Activated B cell treated with CpG ODN at 0.5 μM for 24 hours (primary cell): Measurements from ENCODE around the gene ZIM2. TPM values are rescaled to one million over a fixed set of nuclear protein-coding genes. Genes with fewer than 3 reads are reported as not detected.

Experiments
- ATAC-seq: fragments of 200-7000 bp; cut with Tn5 transposase; one replicate; pipeline ENCODE4 v1.10.0; 2021; ENCODE audit warnings: low read depth, mild to moderate bottlenecking, moderate library complexity
- CTCF ChIA-PET: fragments of 350-600 bp; sonication (Branson Sonifier 250); formaldehyde crosslinking; loops from one replicate; lab custom pipeline; 2021; ENCODE audit warnings: antibody characterized with exemption; lab: Charles Lee
- POLR2A ChIA-PET: fragments of 350-600 bp; sonication (Branson Sonifier 250); formaldehyde crosslinking; loops from one replicate; lab custom pipeline; 2021; ENCODE audit warnings: antibody characterized with exemption; lab: Charles Lee
- DNase-seq: peaks from one replicate; pipeline ENCODE4 v3.0.0; 2022
- H3K27ac Mint-ChIP-seq: one replicate; pipeline ENCODE4 v1.8.0; 2020; ENCODE audit warnings: mixed read lengths
- H3K27me3 Mint-ChIP-seq: one replicate; pipeline ENCODE4 v1.8.0; 2021; ENCODE audit warnings: mixed read lengths
- H3K36me3 Mint-ChIP-seq: one replicate; pipeline ENCODE4 v1.8.0; 2021; ENCODE audit warnings: low read depth, mixed read lengths
- H3K4me1 Mint-ChIP-seq: one replicate; pipeline ENCODE4 v1.8.0; 2021; ENCODE audit warnings: mixed read lengths
- H3K4me3 Mint-ChIP-seq: one replicate; pipeline ENCODE4 v1.8.0; 2020; ENCODE audit warnings: mild to moderate bottlenecking, mixed read lengths
- H3K9me3 Mint-ChIP-seq: one replicate; pipeline ENCODE4 v1.8.0; 2020; ENCODE audit warnings: mixed read lengths
- CTCF ChIP-seq: fragments of 200-600 bp; IDR thresholded peaks from one replicate; pipeline ENCODE4 v1.8.0; 2022; ENCODE audit warnings: antibody characterized with exemption, mild to moderate bottlenecking
- intact Hi-C: fragments of 100-400 bp; cut with micrococcal nuclease; formaldehyde crosslinking; loops from one replicate; pipeline ENCODE4 v1.15.1; 2024
- total RNA-seq: library from RNA; stranded (reverse); gene quantifications from 2 replicates; pipeline ENCODE4 v1.2.3, GENCODE V29; 2022

ZIM2 gene
- total RNA-seq, 1 donor from 2014 or later = not detected

GRCh38 chr19:56751078-56751489, 89.4 kb downstream of the ZIM2 start:
- ChIA-PET CTCF (no interaction called here), POLR2A (no interaction called here)
- H3K27ac Mint-ChIP-seq = no peak overlapping the region
- H3K4me3 Mint-ChIP-seq = no peak overlapping the region
- H3K4me1 Mint-ChIP-seq = no peaks in the 10 kb centered on the region
- ATAC-seq (no peak), DNase-seq (no peak)
- no peak for TF ChIP-seq CTCF
- intact Hi-C loops = no loop called here
- peaks cover 17% of the 10 kb centered on the region for H3K9me3 Mint-ChIP-seq
- no peaks in the 10 kb centered on the region for H3K36me3 Mint-ChIP-seq
- H3K27me3 Mint-ChIP-seq = no peaks in the 10 kb centered on the region

- TF ChIP-seq CTCF = no peak
- POLR2A ChIA-PET = no interaction called here
- no peaks in the 10 kb centered on the region for H3K27me3 Mint-ChIP-seq
- no peak for ATAC-seq
- no peaks in the 10 kb centered on the region for H3K4me1 Mint-ChIP-seq
- CTCF ChIA-PET = no interaction called here
- no peaks in the 10 kb centered on the region for H3K36me3 Mint-ChIP-seq
- H3K4me3 Mint-ChIP-seq = no peak overlapping the region
- H3K9me3 Mint-ChIP-seq = peaks cover 18% of the 10 kb centered on the region
- no peak overlapping the region for H3K27ac Mint-ChIP-seq
- no peak for DNase-seq
- intact Hi-C loops = no loop called here
Observed at GRCh38 chr19:56750658-56751057, 89.9 kb downstream of the ZIM2 start.

GRCh38 chr19:56748378-56748777, 92.1 kb downstream of the ZIM2 start:
- Mint-ChIP-seq H3K4me1 (no peaks in the 10 kb centered on the region), H3K9me3 (peaks cover 24% of the 10 kb centered on the region), H3K36me3 (no peaks in the 10 kb centered on the region), H3K4me3 (no peak overlapping the region), H3K27me3 (no peaks in the 10 kb centered on the region), H3K27ac (no peak overlapping the region)
- ATAC-seq (no peak), DNase-seq (no peak)
- TF ChIP-seq CTCF = no peak
- ChIA-PET POLR2A (no interaction called here), CTCF (no interaction called here)
- intact Hi-C loops = no loop called here

- no peak overlapping the region for H3K4me3 Mint-ChIP-seq
- no peaks in the 10 kb centered on the region for H3K27me3 Mint-ChIP-seq
- intact Hi-C loops = no loop called here
- ATAC-seq (no peak), DNase-seq (no peak)
- H3K27ac Mint-ChIP-seq = no peak overlapping the region
- CTCF ChIA-PET = no interaction called here
- H3K4me1 Mint-ChIP-seq = no peaks in the 10 kb centered on the region
- POLR2A ChIA-PET = no interaction called here
- peaks cover 24% of the 10 kb centered on the region for H3K9me3 Mint-ChIP-seq
- H3K36me3 Mint-ChIP-seq = no peaks in the 10 kb centered on the region
- no peak for TF ChIP-seq CTCF
Observed at GRCh38 chr19:56746367-56746766, 94.2 kb downstream of the ZIM2 start.

- no peak for DNase-seq
- no peak for ATAC-seq
- CTCF ChIA-PET = no interaction called here
- POLR2A ChIA-PET = no interaction called here
- no peak overlapping the region for H3K4me3 Mint-ChIP-seq
- intact Hi-C loops = no loop called here
- peaks cover 19% of the 10 kb centered on the region for H3K9me3 Mint-ChIP-seq
- TF ChIP-seq CTCF = no peak
- no peaks in the 10 kb centered on the region for H3K36me3 Mint-ChIP-seq
- H3K27ac Mint-ChIP-seq = no peak overlapping the region
- H3K4me1 Mint-ChIP-seq = no peaks in the 10 kb centered on the region
- no peaks in the 10 kb centered on the region for H3K27me3 Mint-ChIP-seq
Observed at GRCh38 chr19:56740501-56740900, 100.0 kb downstream of the ZIM2 start.
